ENCODE measurements around the gene GNAS. TPM values are rescaled to one million over a fixed set of nuclear protein-coding genes. Genes with fewer than 3 reads are reported as not detected.
A peak's percentile ranks its signal among the peaks of the same experiment; 100 is the strongest.

Gene GNAS
- total RNA-seq, 6 experiments from 2014 or later = 254 to 400 (median 287) TPM

DNA sequence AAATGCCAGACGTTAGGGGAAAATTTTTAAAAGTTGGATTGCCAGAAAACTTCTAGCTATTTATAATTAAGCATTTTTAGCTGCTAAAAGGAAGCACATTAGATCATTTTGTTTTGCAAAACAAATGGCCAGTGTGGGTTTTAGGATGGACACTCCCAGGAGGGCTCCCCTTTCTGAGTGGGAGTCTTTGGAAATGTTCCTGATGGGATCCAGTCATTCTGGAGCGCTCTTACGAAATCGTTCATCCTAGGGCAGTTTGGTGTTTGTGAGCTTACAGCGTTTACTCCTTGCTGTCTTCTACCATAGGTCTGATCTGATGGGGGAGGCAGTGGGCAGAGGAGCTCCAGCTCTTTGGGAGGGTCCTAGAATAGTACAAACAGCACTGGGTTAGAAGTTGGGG is 14.7 kb downstream of the GNAS start:
- Histone ChIP-seq H3K27me3 (no peaks in the 10 kb centered on the region), H3K9me3 (no peaks in the 10 kb centered on the region), H3K36me3 (no peaks in the 10 kb centered on the region), H3K4me3 (no peak overlapping the region), H3K27ac (no peak overlapping the region), H3K4me1 (no peaks in the 10 kb centered on the region)
- WGBS (ENCODE audit: insufficient coverage, low coverage, low lambda C conversion rate, missing lambda C conversion rate) = 55% methylated on average over 5 of the region's 5 CpGs
- ATAC-seq (no peak), DNase-seq (no peak)
- intact Hi-C loops (cut with DNase I) = loop anchor here in 1 of 2 donors (5.0 kb wide), 1 partner anchor 355 kb away; no protein-coding TSS in a partner anchor
- TF ChIP-seq POLR2A (IDR thresholded peaks at IDR 0.05) (no peak), CTCF (IDR thresholded peaks at IDR 0.05) (no peak)

DNA sequence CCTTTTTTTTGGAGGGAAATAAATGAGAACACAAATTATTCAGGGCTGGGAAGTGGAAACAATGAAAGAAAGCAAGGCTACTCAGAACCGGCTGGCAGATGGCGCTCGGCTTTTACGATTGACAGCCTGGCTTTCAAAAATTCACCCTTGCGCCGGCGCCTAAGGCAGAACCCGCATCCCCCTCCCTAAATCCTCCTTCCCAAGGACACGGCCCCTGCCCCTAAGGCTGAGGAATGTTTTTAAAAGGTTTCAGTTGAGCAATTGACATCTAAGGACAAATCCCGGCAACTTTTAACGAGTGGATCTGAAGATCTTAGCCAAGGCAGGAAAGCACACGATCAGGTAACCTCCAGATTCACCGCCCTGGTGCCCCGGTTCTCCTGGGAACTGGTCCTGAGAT is 16.3 kb downstream of the GNAS start:
- intact Hi-C loops (cut with DNase I) = loop anchor here in 1 of 2 donors (5.0 kb wide), 1 partner anchor 354 kb away; no protein-coding TSS in a partner anchor
- no peak for TF ChIP-seq POLR2A (IDR thresholded peaks at IDR 0.05)
- TF ChIP-seq CTCF (IDR thresholded peaks at IDR 0.05) = no peak

DNA sequence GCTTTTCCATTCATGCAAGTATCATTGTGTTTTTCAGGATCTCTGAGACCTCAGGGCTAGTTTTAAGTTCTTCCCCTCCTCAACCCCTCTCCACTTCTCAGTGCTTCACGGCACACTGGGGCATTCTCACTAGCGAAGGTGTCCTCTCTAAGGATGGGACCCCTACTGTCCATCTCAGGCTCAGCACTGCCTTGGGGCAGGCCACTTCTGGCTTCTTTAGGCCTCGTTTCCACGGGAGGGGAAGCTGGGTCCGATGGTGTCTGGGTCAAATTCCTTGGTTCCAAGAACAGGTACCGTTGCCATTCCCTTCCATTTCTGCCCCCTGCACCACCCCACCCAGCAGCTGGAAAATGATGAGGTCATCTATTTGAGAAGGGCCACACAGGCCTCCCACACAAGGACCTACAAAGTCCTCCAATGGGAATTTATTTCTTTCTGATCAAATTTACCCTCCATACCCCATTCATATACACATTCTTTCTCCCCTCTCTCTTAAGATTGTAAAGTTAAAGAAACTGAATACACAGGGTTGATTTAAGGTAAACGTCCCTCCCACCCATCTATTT is 17.2 kb downstream of the GNAS start:
- 63% methylated on average over 4 of the region's 7 CpGs for WGBS (ENCODE audit: insufficient coverage, low coverage, low lambda C conversion rate, missing lambda C conversion rate)
- no peak for DNase-seq

More for the DNA sequence above, 16.3 kb downstream of the GNAS start:
- ATAC-seq (no peak), DNase-seq (no peak)
- H3K4me3 ChIP-seq = no peak overlapping the region
- no peaks in the 10 kb centered on the region for H3K4me1 ChIP-seq
- H3K36me3 ChIP-seq = no peaks in the 10 kb centered on the region
- 42% methylated on average over 10 of the region's 14 CpGs for WGBS (ENCODE audit: insufficient coverage, low coverage, low lambda C conversion rate, missing lambda C conversion rate)
- no peak overlapping the region for H3K27ac ChIP-seq
- H3K9me3 ChIP-seq = no peaks in the 10 kb centered on the region
- no peaks in the 10 kb centered on the region for H3K27me3 ChIP-seq

DNA sequence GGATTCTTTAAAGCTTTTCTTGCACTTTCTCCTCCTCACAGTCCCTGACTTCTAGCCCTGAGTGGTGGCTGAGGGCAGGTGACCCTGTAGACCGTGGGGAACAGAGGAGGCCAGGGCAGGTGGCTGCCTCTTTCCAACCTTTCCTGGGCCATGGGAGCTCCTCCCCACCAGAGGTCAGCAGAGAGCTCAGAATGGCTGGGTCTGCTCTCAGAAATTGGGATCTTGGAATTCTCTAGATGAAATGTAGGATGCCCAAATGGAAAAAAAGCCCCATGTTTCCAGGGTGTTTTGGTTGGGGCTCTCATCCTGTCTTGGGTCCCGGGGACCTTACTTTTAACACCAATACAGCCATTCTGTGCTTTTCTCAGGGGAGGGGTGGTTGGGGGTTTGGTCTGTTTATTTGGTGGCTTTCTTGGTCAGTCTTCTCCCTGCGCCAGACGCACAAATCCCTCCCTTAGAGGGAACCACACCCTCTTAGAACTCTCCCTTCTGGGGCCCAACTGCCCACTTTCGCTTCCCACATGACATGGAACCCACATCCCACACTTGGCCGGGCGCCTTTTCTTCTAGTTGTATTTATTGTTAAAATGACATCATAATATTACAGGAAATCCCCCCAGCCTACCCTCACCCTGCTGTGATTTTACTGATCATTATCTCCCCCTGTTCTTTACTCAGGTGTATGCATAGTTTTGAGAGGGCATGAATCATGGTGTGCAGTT is 17.9 kb downstream of the GNAS start:
- Histone ChIP-seq H3K36me3 (no peaks in the 10 kb centered on the region), H3K4me1 (no peaks in the 10 kb centered on the region), H3K27ac (no peak overlapping the region), H3K4me3 (no peak overlapping the region), H3K9me3 (no peaks in the 10 kb centered on the region), H3K27me3 (no peaks in the 10 kb centered on the region)
- TF ChIP-seq POLR2A (IDR thresholded peaks at IDR 0.05) (no peak), CTCF (IDR thresholded peaks at IDR 0.05) (peak; percentile 82 to 93 (median 88))
- ATAC-seq (peak; percentile 95 to 96 (median 96)), DNase-seq (peak; percentile 57 to 76 (median 72))
- WGBS (ENCODE audit: insufficient coverage, low coverage, low lambda C conversion rate, missing lambda C conversion rate) = 22% methylated on average over 7 of the region's 7 CpGs
- intact Hi-C loops (cut with DNase I) = no loop called here

More for the DNA sequence above, 17.2 kb downstream of the GNAS start:
- intact Hi-C loops (cut with DNase I) = loop anchor here in 1 of 2 donors (5.0 kb wide), 1 partner anchor 353 kb away; no protein-coding TSS in a partner anchor
- Histone ChIP-seq H3K4me3 (no peak overlapping the region), H3K36me3 (no peaks in the 10 kb centered on the region), H3K27me3 (no peaks in the 10 kb centered on the region), H3K4me1 (no peaks in the 10 kb centered on the region), H3K27ac (no peak overlapping the region), H3K9me3 (no peaks in the 10 kb centered on the region)
- TF ChIP-seq POLR2A (IDR thresholded peaks at IDR 0.05) = no peak
- no peak for TF ChIP-seq CTCF (IDR thresholded peaks at IDR 0.05)
- ATAC-seq = no peak

All from right lobe of liver (tissue), 6 donors.